Naive thymus-derived CD4-positive, alpha-beta T cell (primary cell): ENCODE results near the gene NATD1. TPM values are rescaled to one million over a fixed set of nuclear protein-coding genes. Genes with fewer than 3 reads are reported as not detected.

Experiments used
- ATAC-seq: fragments of 150-1000 bp; cut with Tn5 transposase; 2 replicates; pipeline ENCODE4 v1.10.0; 2021; ENCODE audit warnings: mild to moderate bottlenecking, moderate library complexity
- CTCF ChIA-PET: fragments of 350-600 bp; sonication (Branson Sonifier 250); formaldehyde crosslinking; loops from one replicate; lab custom pipeline; 2021; ENCODE audit warnings: antibody characterized with exemption; lab: Charles Lee
- POLR2A ChIA-PET: fragments of 350-600 bp; sonication (Branson Sonifier 250); formaldehyde crosslinking; loops from one replicate; lab custom pipeline; 2021; ENCODE audit warnings: antibody characterized with exemption, inconsistent platforms; lab: Charles Lee
- DNase-seq, 9 donors: peaks; one replicate each; pipeline versions ENCODE4 v3.0.0 to v3.0.0-alpha.2; 2020 to 2022; ENCODE audit warnings: mixed read lengths in 1 of 9
- H3K27ac ChIP-seq: one replicate; pipeline ENCODE4 v1.7.0; 2013; ENCODE audit warnings: mild to moderate bottlenecking, low read depth, low read length, moderate library complexity
- H3K27me3 ChIP-seq, 2 donors: one replicate each; pipeline ENCODE4 v1.7.0; 2013; ENCODE audit warnings: low read length in 2 of 2, mild to moderate bottlenecking in 2 of 2, moderate library complexity in 2 of 2; ENCODE audit not compliant: control insufficient read depth in 2 of 2, insufficient read depth in 2 of 2
- H3K36me3 ChIP-seq, 3 experiments: 1 replicate in 2 of 3; 2 replicates in 1 of 3; pipeline ENCODE4 v1.7.0; 2013; ENCODE audit warnings: low read length in 3 of 3, mild to moderate bottlenecking in 3 of 3, moderate library complexity in 1 of 3; ENCODE audit not compliant: insufficient read depth in 3 of 3, control insufficient read depth in 2 of 3
- H3K4me1 ChIP-seq, 2 donors: one replicate each; pipeline ENCODE4 v1.7.0; 2013; ENCODE audit warnings: low read length in 2 of 2, mild to moderate bottlenecking in 2 of 2, moderate library complexity in 1 of 2; ENCODE audit not compliant: control insufficient read depth in 2 of 2, insufficient read depth in 2 of 2
- H3K4me3 ChIP-seq: 2 replicates; pipeline ENCODE4 v1.7.0; 2013; ENCODE audit warnings: mild to moderate bottlenecking, low read length
- H3K9me3 ChIP-seq, 3 experiments: 1 replicate in 2 of 3; 2 replicates in 1 of 3; pipeline ENCODE4 v1.7.0; 2013; ENCODE audit warnings: low read length in 3 of 3; ENCODE audit not compliant: control insufficient read depth in 2 of 3
- H3K27ac Mint-ChIP-seq, 9 donors: one replicate each; pipeline ENCODE4 v1.8.0; 2020 to 2022; ENCODE audit warnings: mixed read lengths in 9 of 9, mild to moderate bottlenecking in 8 of 9, moderate library complexity in 5 of 9, inconsistent platforms in 2 of 9
- H3K27me3 Mint-ChIP-seq, 5 donors: one replicate each; pipeline ENCODE4 v1.8.0; 2021 to 2022; ENCODE audit warnings: mixed read lengths in 5 of 5, mild to moderate bottlenecking in 1 of 5
- H3K36me3 Mint-ChIP-seq, 5 donors: one replicate each; pipeline ENCODE4 v1.8.0; 2020 to 2022; ENCODE audit warnings: mixed read lengths in 5 of 5, mild to moderate bottlenecking in 3 of 5, inconsistent platforms in 1 of 5
- H3K4me1 Mint-ChIP-seq, 7 donors: one replicate each; pipeline ENCODE4 v1.8.0; 2020 to 2022; ENCODE audit warnings: mixed read lengths in 7 of 7, mild to moderate bottlenecking in 3 of 7, inconsistent platforms in 1 of 7
- H3K4me3 Mint-ChIP-seq, 10 donors: one replicate each; pipeline ENCODE4 v1.8.0; 2020 to 2022; ENCODE audit warnings: mild to moderate bottlenecking in 10 of 10, mixed read lengths in 10 of 10, moderate library complexity in 6 of 10, inconsistent platforms in 2 of 10
- H3K9me3 Mint-ChIP-seq, 11 donors: one replicate each; pipeline ENCODE4 v1.8.0; 2020 to 2022; ENCODE audit warnings: mixed read lengths in 11 of 11, mild to moderate bottlenecking in 4 of 11, inconsistent platforms in 1 of 11, moderate library complexity in 1 of 11
- intact Hi-C, 2 donors: fragments of 100-400 bp; cut with micrococcal nuclease; formaldehyde crosslinking; loops; one replicate each; pipeline ENCODE4 v1.15.1; 2023
- polyA plus RNA-seq, 2 donors: library from polyadenylated mRNA; unstranded; fragments of 300-500 nt; fragmentation: Illumina TruSeq; gene quantifications; one replicate each; pipeline ENCODE4 v1.2.3, GENCODE V29; 2021
- total RNA-seq, 6 experiments: library from RNA in 5 of 6; stranded (reverse) in 5 of 6; gene quantifications; 1 replicate in 5 of 6; 2 replicates in 1 of 6; pipeline ENCODE4 v1.2.3 and lab custom pipeline; 2021 to 2026

Gene NATD1
- total and polyA plus RNA-seq, 7 experiments from 2014 or later: 1.7 to 11.1 (median 7.1) TPM

DNA sequence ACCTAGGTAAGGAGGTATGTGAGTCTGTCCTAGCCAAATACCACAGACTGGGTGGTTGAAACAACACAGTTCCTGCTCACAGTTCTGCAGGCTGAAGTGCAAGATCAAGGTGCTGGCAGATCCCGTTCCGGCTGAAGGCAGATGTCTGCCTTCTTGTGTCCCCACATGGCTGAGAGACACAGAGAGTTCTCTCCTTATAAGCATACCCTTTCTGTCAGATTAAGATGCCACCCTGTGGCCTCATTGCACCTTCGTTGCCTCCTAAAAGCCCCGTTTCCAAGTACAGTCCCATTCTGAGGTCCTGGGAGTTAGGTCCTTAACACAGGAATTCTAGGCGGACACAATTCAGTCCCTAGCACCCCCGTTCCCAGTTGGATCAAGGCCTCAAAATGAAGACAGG is 30.1 kb downstream of the NATD1 start:
- Histone ChIP-seq H3K9me3 (no peaks in the 10 kb centered on the region), H3K4me1 (no peaks in the 10 kb centered on the region), H3K27ac (no peak overlapping the region), H3K27me3 (no peaks in the 10 kb centered on the region), H3K36me3 (peaks cover 0 to 3% (median 0%) of the 10 kb centered on the region in 3 experiments), H3K4me3 (no peak overlapping the region)
- peaks cover 0 to 6% (median 4%) of the 10 kb centered on the region in 7 donors for H3K4me1 Mint-ChIP-seq
- no peak overlapping the region for H3K4me3 Mint-ChIP-seq
- intact Hi-C loops: no loop called here
- ChIA-PET POLR2A (no interaction called here), CTCF (no interaction called here)
- ATAC-seq: no peak
- no peak overlapping the region for H3K27ac Mint-ChIP-seq
- no peak for DNase-seq
- peaks cover 2 to 20% (median 4%) of the 10 kb centered on the region in 5 donors for H3K36me3 Mint-ChIP-seq
- peaks cover 0 to 2% (median 0%) of the 10 kb centered on the region in 11 donors for H3K9me3 Mint-ChIP-seq
- H3K27me3 Mint-ChIP-seq: no peaks in the 10 kb centered on the region

DNA sequence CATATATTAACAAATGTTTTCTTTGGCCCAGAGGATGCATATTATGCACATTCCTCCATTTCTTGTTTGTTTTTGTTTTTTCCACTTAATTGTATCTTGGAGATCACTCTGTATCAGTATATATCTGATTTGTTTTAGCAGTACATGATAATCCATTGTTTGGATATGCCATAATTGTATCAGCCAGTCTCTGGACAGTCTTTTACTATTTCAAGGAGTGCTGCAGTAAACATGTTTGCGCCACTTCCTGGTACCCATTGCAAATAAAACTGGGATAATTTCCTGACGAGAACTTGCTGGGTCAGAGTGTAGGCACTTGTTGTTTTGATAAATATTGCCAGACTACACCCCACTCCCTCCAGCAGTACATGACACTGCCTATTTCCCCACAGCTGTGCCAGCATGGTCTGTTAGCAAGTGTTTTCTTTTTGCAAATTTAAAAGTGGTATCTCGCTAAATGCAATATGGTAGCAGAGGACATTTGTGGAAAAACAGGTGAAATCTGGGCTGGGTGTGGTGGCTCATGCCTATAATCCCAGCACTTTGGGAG is 34.3 kb downstream of the NATD1 start:
- no peaks in the 10 kb centered on the region for H3K9me3 ChIP-seq
- CTCF ChIA-PET: no interaction called here
- Mint-ChIP-seq H3K9me3 (peaks cover 0 to 2% (median 0%) of the 10 kb centered on the region in 11 donors), H3K27me3 (no peaks in the 10 kb centered on the region), H3K27ac (no peak overlapping the region), H3K36me3 (peaks cover 2 to 20% (median 4%) of the 10 kb centered on the region in 5 donors), H3K4me1 (peaks cover 17 to 34% (median 24%) of the 10 kb centered on the region in 7 donors), H3K4me3 (no peak overlapping the region)
- no peaks in the 10 kb centered on the region for H3K27me3 ChIP-seq
- H3K36me3 ChIP-seq: peaks cover 0 to 4% (median 0%) of the 10 kb centered on the region in 3 experiments
- no peak overlapping the region for H3K27ac ChIP-seq
- DNase-seq (no peak), ATAC-seq (no peak)
- no peak overlapping the region for H3K4me3 ChIP-seq
- intact Hi-C loops: no loop called here
- POLR2A ChIA-PET: no interaction called here
- H3K4me1 ChIP-seq: peaks cover 5 to 12% of the 10 kb centered on the region in 2 donors

DNA sequence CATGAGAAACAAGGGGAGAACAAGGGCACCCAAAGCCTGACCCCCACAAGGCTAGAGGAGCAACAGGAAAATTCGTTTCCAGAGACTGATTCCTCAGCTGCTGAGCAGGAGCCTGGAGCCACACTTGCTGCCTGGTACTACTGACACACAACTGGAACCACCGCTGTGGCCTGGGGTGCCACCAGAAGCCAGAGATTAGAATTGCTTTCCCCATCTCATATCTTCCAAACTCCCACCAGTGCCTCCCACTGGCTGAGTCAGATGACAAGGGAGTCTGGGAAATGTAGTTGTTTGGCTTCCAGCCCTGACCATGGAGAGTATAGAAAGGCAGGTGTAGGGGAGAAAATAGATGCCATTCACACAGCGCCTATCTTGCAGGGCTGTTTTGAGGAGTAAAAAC is 35.1 kb downstream of the NATD1 start:
- Mint-ChIP-seq H3K36me3 (peaks cover 2 to 20% (median 4%) of the 10 kb centered on the region in 5 donors), H3K4me3 (no peak overlapping the region), H3K27me3 (no peaks in the 10 kb centered on the region), H3K27ac (no peak overlapping the region), H3K4me1 (peaks cover 20 to 39% (median 28%) of the 10 kb centered on the region in 7 donors), H3K9me3 (peaks cover 0 to 2% (median 0%) of the 10 kb centered on the region in 11 donors)
- no peak overlapping the region for H3K4me3 ChIP-seq
- H3K36me3 ChIP-seq: peaks cover 0 to 8% (median 0%) of the 10 kb centered on the region in 3 experiments
- H3K4me1 ChIP-seq: peaks cover 8 to 13% of the 10 kb centered on the region in 2 donors
- ChIA-PET CTCF (interaction anchor here (0.9 kb wide), 1 partner anchor 99 kb away, joined by 3 read pairs; no protein-coding TSS in a partner anchor), POLR2A (no interaction called here)
- ATAC-seq: no peak
- H3K27me3 ChIP-seq: no peaks in the 10 kb centered on the region
- DNase-seq: peak in 1 of 9 donors; percentile 38
- H3K9me3 ChIP-seq: no peaks in the 10 kb centered on the region
- intact Hi-C loops: no loop called here
- no peak overlapping the region for H3K27ac ChIP-seq

DNA sequence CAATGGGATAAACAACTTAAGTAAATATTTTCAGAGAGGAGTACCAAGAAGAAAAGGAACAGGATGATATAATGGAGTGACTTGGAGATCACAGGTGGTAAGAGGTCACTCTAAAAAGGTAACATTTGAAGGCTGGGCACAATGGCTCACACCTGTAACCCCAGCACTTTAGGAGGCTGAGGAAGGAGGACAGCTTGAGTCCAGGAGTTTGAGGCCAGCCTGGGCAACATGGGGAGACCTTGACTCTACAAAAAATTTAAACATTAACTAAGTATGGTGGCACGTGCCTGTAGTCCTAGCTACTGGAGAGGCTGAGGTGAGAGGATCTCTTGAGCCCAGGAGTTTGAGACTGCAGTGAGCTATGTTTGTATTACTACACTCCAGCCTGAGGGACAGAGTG is 35.9 kb downstream of the NATD1 start:
- intact Hi-C loops: no loop called here
- Histone ChIP-seq H3K36me3 (peaks cover 0 to 8% (median 0%) of the 10 kb centered on the region in 3 experiments), H3K4me3 (no peak overlapping the region), H3K9me3 (no peaks in the 10 kb centered on the region), H3K27me3 (no peaks in the 10 kb centered on the region), H3K27ac (no peak overlapping the region), H3K4me1 (peaks cover 16 to 20% of the 10 kb centered on the region in 2 donors)
- ChIA-PET POLR2A (no interaction called here), CTCF (interaction anchor here (0.9 kb wide), 1 partner anchor 98 kb away, joined by 3 read pairs; no protein-coding TSS in a partner anchor)
- Mint-ChIP-seq H3K4me3 (peak overlapping the region in 2 of 10 donors; percentile 16 to 25), H3K27ac (peak overlapping the region in 1 of 9 donors; percentile 20), H3K9me3 (peaks cover 0 to 2% (median 0%) of the 10 kb centered on the region in 11 donors), H3K4me1 (peaks cover 28 to 46% (median 34%) of the 10 kb centered on the region in 7 donors), H3K27me3 (no peaks in the 10 kb centered on the region), H3K36me3 (peaks cover 0 to 16% (median 4%) of the 10 kb centered on the region in 5 donors)
- no peak for ATAC-seq
- DNase-seq: no peak

DNA sequence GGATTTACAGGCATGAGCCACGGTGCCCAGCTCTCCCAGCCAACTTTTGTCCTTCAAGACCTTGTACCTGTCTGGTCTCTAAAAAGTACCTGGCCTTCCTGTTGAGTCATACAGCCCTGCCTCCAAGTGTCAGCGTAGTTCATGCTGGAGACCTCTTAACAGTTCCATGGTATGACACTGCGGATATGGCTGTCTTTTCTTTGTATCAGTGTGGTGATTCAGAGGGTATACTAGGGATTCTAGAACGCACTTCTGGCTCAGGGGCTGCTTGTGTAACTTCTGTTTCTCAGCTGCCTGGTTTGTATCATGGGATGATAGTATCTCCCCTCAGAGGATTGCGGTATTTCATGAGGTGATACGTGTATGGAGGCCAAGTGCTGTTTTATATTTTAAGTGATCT is 37.3 kb downstream of the NATD1 start:
- Histone ChIP-seq H3K4me1 (peaks cover 25 to 32% of the 10 kb centered on the region in 2 donors), H3K27ac (no peak overlapping the region), H3K36me3 (peaks cover 0 to 9% (median 0%) of the 10 kb centered on the region in 3 experiments), H3K27me3 (no peaks in the 10 kb centered on the region), H3K9me3 (no peaks in the 10 kb centered on the region), H3K4me3 (no peak overlapping the region)
- H3K27me3 Mint-ChIP-seq: no peaks in the 10 kb centered on the region
- peaks cover 41 to 60% (median 43%) of the 10 kb centered on the region in 7 donors for H3K4me1 Mint-ChIP-seq
- ChIA-PET CTCF (interaction anchor here (0.7 to 1.5 kb wide), 2 partner anchors 70 to 231 kb away, joined by 3 to 5 read pairs; no protein-coding TSS in a partner anchor), POLR2A (no interaction called here)
- H3K4me3 Mint-ChIP-seq: peak overlapping the region; percentile 90 to 97 (median 92)
- peak overlapping the region in 8 of 9 donors; percentile 33 to 93 (median 90) for H3K27ac Mint-ChIP-seq
- no peak for ATAC-seq
- intact Hi-C loops: loop anchor here in 1 of 2 donors (2.0 kb wide), 2 partner anchors 97 to 295 kb away; no protein-coding TSS in a partner anchor
- peaks cover 0 to 5% (median 0%) of the 10 kb centered on the region in 5 donors for H3K36me3 Mint-ChIP-seq
- DNase-seq: no peak
- no peaks in the 10 kb centered on the region for H3K9me3 Mint-ChIP-seq

DNA sequence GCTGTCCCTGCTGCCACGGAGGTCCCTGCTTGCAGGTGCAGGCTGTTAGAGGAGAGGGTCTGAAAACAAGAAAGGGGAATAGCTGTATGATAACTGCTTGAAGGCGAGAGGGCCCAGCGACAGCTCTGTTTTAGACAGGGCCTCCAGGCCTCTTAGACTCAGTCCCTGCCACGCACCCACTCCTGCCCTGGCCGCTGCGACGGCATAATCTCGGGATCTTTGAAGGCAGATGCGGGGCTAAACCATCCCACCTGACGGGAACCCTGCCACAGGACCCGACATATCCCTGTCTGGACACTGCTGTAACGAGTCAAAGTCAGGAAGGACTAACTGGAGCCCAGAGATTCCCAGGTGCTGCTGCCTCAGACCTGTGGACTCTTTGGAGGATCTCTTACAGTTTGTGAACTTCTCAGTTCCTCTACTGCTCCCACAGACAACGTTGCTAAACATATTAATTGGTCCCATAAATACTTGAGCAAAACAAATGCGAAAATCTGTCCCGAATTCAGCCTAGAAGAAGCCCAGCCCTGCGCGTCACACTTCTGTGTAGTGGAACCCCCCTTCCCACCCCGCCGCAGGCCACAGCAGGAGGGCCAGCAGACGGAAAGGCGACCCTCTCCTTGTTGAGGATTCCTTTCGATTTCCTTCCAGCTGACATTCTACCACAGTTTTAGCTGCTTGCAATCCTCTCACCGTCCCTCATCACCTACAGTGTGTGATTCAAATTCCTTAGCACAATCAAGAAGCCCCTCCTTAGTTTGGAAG is 38.3 kb downstream of the NATD1 start:
- intact Hi-C loops: loop anchor here (1.0 to 2.0 kb wide), 10 partner anchors 38 to 336 kb away; partner anchors contain the start of genes DHRS7B (in 2 of the 2), MAP2K3 (in 2 of the 2), NATD1 (in 2 of the 2) and USP22 (in 2 of the 2)
- Histone ChIP-seq H3K4me1 (peaks cover 25 to 32% of the 10 kb centered on the region in 2 donors), H3K27me3 (no peaks in the 10 kb centered on the region), H3K4me3 (peak overlapping the region; percentile 93), H3K27ac (peak overlapping the region; percentile 97), H3K36me3 (peaks cover 0 to 18% (median 0%) of the 10 kb centered on the region in 3 experiments), H3K9me3 (no peaks in the 10 kb centered on the region)
- Mint-ChIP-seq H3K4me3 (peak overlapping the region; percentile 90 to 97 (median 92)), H3K36me3 (peaks cover 0 to 4% (median 0%) of the 10 kb centered on the region in 5 donors), H3K27me3 (no peaks in the 10 kb centered on the region), H3K27ac (peak overlapping the region; percentile 75 to 93 (median 90)), H3K4me1 (peaks cover 43 to 70% (median 53%) of the 10 kb centered on the region in 7 donors), H3K9me3 (no peaks in the 10 kb centered on the region)
- ATAC-seq: no peak
- CTCF ChIA-PET: interaction anchor here (0.6 to 1.5 kb wide), 5 partner anchors 21 to 172 kb away, joined by 3 to 4 read pairs (median 3); partner anchors contain the start of gene USP22
- POLR2A ChIA-PET: interaction anchor here (1.0 to 3.5 kb wide), 4 partner anchors 11 to 88 kb away, joined by 4 to 9 read pairs (median 6); partner anchors contain the start of genes DHRS7B and NATD1
- DNase-seq: peak in 1 of 9 donors; percentile 19
